PFSK-1 (cell line): Measurements from ENCODE around the gene LIPE.

Source experiments
- POLR2AphosphoS5 ChIP-seq: IDR thresholded peaks from 2 replicates; pipeline ENCODE4 v1.6.1; 2012; ENCODE audit warnings: low read depth, mild to moderate bottlenecking, control low read depth, low read length, moderate library complexity
- SIN3A ChIP-seq: IDR thresholded peaks from 2 replicates; pipeline ENCODE4 v1.6.1; 2012; ENCODE audit warnings: mild to moderate bottlenecking, low read length, moderate library complexity, borderline replicate concordance; ENCODE audit not compliant: insufficient read depth

GRCh38 chr19:42401365-42402303 is 25.6 kb downstream of the LIPE start:
- TF ChIP-seq POLR2AphosphoS5 (no peak; the same call in 1 of the 2 replicates), SIN3A (no peak)
